IPS-18c (cell line): ENCODE results near the gene DNAJB4.
"Not testable (repeated sequence)": the region's sequence is repeated elsewhere in the genome, so short reads cannot be mapped to it uniquely, and the experiment has no call there.

Experiments
- H3K4me3 ChIP-seq: 2 replicates; pipeline ENCODE4 v1.7.0; 2013; ENCODE audit warnings: low read depth, mild to moderate bottlenecking, low read length, moderate library complexity; ENCODE audit not compliant: insufficient read depth
- H3K9me3 ChIP-seq: one replicate; pipeline ENCODE4 v1.6.1; 2013; ENCODE audit warnings: mild to moderate bottlenecking, low read length, moderate library complexity; ENCODE audit not compliant: control insufficient read depth, insufficient read depth

The DNAJB4 gene

DNA sequence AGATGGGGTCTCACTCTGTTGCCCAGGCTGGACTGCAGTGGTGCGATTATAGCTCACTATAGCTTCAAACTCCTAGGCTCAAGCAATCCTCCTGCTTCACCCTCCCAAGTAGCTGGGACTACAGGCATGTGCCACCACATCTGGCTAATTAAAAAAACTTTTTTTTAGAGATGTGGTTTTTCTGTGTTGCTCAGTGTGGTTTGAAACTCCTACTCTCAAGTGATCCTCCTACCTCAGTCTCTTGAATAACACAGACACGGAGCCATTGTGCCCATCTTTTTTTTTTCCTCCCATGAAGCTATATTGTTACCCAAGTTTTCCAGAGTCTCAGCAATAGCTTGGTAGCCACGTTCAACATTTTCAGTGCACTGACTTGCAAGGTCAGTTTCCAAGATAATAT lies 43.7 kb downstream of the DNAJB4 start:
- Histone ChIP-seq H3K9me3 (no peaks in the 10 kb centered on the region), H3K4me3 (no peak overlapping the region)

DNA sequence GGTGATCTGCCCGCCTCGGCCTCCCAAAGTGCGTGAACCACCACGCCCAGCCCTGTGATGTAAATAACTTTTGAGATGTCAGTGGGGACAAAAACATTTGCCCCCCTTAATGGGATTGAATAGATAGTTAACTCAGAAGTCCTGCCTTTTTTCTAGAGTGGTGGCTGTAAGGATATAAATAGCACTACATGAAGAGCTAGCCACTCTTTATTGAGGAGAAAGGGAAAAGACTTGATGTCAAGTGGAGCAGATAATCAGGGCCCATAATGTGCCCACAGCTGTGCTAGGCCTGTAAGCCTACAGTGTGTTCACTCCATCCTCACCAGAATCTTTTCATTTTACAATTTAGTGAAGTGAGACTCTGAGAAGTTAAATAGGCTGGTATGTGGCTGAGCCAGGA lies 44.7 kb downstream of the DNAJB4 start:
- H3K4me3 ChIP-seq = no peak overlapping the region
- H3K9me3 ChIP-seq = no peaks in the 10 kb centered on the region

- H3K9me3 ChIP-seq = peaks cover 2% of the 10 kb centered on the region
- H3K4me3 ChIP-seq = no peak overlapping the region
These were observed 46.3 kb downstream of the DNAJB4 start for GRCh38 chr1:78051005-78051404.

- no peak overlapping the region for H3K4me3 ChIP-seq
- H3K9me3 ChIP-seq = peaks cover 2% of the 10 kb centered on the region
These were observed 48.1 kb downstream of the DNAJB4 start for GRCh38 chr1:78052685-78053405.

DNA sequence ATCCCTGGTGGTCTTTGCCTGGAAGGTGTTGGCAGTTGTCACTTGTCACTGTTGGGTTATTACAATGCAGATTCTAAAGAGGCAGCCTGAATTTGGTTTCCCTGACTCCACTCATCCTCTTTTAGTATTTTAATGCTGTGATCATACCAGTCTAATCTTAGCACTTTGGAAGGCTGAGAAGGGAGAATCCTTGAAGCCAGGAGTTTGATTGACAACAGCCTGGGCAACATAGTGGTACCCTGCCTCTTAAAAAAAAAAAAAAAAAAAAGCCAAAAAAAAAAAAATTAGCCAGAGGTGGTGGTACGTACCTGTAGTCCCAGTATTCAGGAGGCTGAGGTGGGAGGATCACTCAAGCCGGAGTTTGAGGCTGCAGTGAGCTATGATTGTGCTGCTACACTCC lies 48.8 kb downstream of the DNAJB4 start:
- Histone ChIP-seq H3K9me3 (peaks cover 2% of the 10 kb centered on the region), H3K4me3 (no peak overlapping the region)

DNA sequence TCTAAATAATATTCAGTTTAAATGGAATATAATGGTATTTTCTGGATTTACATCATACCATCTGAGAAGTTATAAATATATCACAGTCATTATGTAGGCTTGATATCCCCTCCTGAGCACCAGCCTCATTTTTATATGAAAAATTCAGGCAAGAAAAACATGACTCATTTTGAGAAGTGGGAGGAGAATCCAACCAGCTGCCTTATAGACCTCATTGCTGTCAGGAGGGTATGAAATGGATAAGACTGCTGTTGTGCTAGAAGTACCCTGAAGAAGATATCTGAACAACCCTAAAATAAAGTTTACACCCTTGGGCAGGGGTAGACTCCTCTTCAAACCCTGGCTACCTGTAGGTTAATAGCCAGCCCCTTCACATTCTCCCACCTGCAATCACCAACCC lies 49.8 kb downstream of the DNAJB4 start:
- peaks cover 2% of the 10 kb centered on the region for H3K9me3 ChIP-seq

GRCh38 chr1:78054972-78055371 lies 50.2 kb downstream of the DNAJB4 start:
- H3K9me3 ChIP-seq = peaks cover 2% of the 10 kb centered on the region
- no peak overlapping the region for H3K4me3 ChIP-seq

More for the DNA sequence above, 49.8 kb downstream of the DNAJB4 start:
- H3K4me3 ChIP-seq = no peak overlapping the region

- H3K9me3 ChIP-seq = peaks cover 2% of the 10 kb centered on the region
- no peak overlapping the region for H3K4me3 ChIP-seq
These were observed 50.9 kb downstream of the DNAJB4 start for GRCh38 chr1:78055565-78056132.

DNA sequence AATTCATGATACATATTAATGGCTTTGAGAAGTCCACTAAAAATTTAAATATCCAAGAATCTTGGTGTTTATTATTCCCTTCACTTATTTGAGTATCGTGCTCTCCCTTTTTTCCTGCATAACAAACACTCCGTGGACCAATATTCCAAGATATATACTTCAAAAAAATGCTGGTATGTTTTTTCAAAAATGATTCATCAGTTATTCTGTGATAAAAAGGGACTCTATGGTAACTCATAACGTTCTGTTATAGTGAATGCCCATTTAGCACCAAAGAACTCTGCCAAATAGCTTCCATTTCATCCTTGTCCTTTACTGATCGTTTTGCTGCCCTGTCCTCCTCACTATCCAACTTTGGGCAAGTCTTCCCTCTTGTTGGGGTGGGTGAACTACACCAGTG lies 53.9 kb downstream of the DNAJB4 start:
- Histone ChIP-seq H3K9me3 (peaks cover 2% of the 10 kb centered on the region), H3K4me3 (no peak overlapping the region)

- peaks cover under 1% of the 10 kb centered on the region for H3K9me3 ChIP-seq
- H3K4me3 ChIP-seq = no peak overlapping the region
These were observed 56.3 kb downstream of the DNAJB4 start for GRCh38 chr1:78060857-78061563.

GRCh38 chr1:78061825-78062523 lies 57.2 kb downstream of the DNAJB4 start:
- no peak overlapping the region for H3K4me3 ChIP-seq
- H3K9me3 ChIP-seq = no peaks in the 10 kb centered on the region

- H3K9me3 ChIP-seq, H3K4me3 ChIP-seq: not testable (repeated sequence)
These were observed 60.1 kb downstream of the DNAJB4 start for GRCh38 chr1:78064886-78065285.
